Calu3 (cell line): ENCODE results near the gene ADAMTS10. TPM values are rescaled to one million over a fixed set of nuclear protein-coding genes. Genes with fewer than 3 reads are reported as not detected.

ENCODE experiments used
- BruUV-seq: library from RNA; stranded (reverse); fragments of 400-500 nt; replicated peaks from 2 replicates; lab custom pipeline; 2021; lab: Mats Ljungman, UMichigan
- CTCF ChIA-PET: fragments of 300-600 bp; sonication (Branson Sonifier 250); formaldehyde crosslinking; loops from one replicate; lab custom pipeline; 2022; ENCODE audit warnings: antibody characterized with exemption; lab: Charles Lee
- DNase-seq: peaks from one replicate; pipeline ENCODE4 v3.0.0; 2022
- H3K27ac Mint-ChIP-seq: one replicate; pipeline ENCODE4 v1.8.0; 2022; ENCODE audit warnings: mixed read lengths; ENCODE audit not compliant: unreplicated experiment
- H3K27me3 Mint-ChIP-seq: one replicate; pipeline ENCODE4 v1.8.0; 2022; ENCODE audit warnings: mixed read lengths; ENCODE audit not compliant: unreplicated experiment
- H3K36me3 Mint-ChIP-seq: one replicate; pipeline ENCODE4 v1.8.0; 2022; ENCODE audit warnings: mild to moderate bottlenecking, moderate library complexity, mixed read lengths; ENCODE audit not compliant: insufficient read depth, unreplicated experiment
- H3K4me1 Mint-ChIP-seq: one replicate; pipeline ENCODE4 v1.8.0; 2022; ENCODE audit warnings: mild to moderate bottlenecking, low read depth, mixed read lengths; ENCODE audit not compliant: unreplicated experiment
- H3K4me3 Mint-ChIP-seq: one replicate; pipeline ENCODE4 v1.8.0; 2022; ENCODE audit warnings: mild to moderate bottlenecking, low read depth, moderate library complexity, mixed read lengths; ENCODE audit not compliant: unreplicated experiment
- H3K9me3 Mint-ChIP-seq: one replicate; pipeline ENCODE4 v1.8.0; 2022; ENCODE audit warnings: low read depth, mixed read lengths; ENCODE audit not compliant: unreplicated experiment
- intact Hi-C: fragments of 100-400 bp; cut with micrococcal nuclease; formaldehyde crosslinking; loops from one replicate; pipeline ENCODE4 v1.10.0; 2022; ENCODE audit not compliant: unreplicated experiment
- total RNA-seq: library from RNA; stranded (reverse); gene quantifications from 2 replicates; pipeline ENCODE4 v1.2.3, GENCODE V29; 2022
- TF ChIP-seq, protein P1 (sequence below): fragments of 200-600 bp; IDR thresholded peaks from one replicate; pipeline ENCODE4 v1.8.0; 2022; ENCODE audit warnings: antibody characterized with exemption; ENCODE audit not compliant: unreplicated experiment

The ADAMTS10 gene
- total RNA-seq, 1 experiment from 2014 or later = not detected

DNA sequence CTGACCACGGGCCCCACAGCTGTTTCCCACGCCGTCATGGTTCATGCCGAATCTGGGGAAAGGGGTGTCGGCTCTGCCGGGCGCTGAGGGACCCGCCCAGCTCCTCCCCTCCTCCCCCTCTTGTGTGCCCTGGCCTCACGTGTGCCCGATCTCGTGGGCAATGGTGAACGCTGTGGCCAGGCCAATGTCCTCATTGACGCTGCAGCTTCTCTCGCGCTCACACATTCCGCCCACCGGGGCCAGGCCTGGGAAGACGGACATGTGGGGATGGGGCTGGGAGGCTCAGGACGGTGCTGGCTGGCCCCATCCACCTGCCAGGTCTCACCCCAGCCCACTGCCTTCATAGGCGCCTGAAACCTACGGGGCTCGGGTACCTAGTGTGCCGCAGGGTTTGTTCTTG, 14.3 kb downstream of the ADAMTS10 start:
- Mint-ChIP-seq H3K27me3 (peaks cover 41% of the 10 kb centered on the region), H3K36me3 (no peaks in the 10 kb centered on the region), H3K4me3 (no peak overlapping the region), H3K4me1 (no peaks in the 10 kb centered on the region), H3K27ac (no peak overlapping the region), H3K9me3 (peaks cover 3% of the 10 kb centered on the region)
- no TSS peak for BruUV-seq
- CTCF ChIA-PET = no interaction called here
- intact Hi-C loops = no loop called here
- DNase-seq = no peak
- TF ChIP-seq, protein P1, sequence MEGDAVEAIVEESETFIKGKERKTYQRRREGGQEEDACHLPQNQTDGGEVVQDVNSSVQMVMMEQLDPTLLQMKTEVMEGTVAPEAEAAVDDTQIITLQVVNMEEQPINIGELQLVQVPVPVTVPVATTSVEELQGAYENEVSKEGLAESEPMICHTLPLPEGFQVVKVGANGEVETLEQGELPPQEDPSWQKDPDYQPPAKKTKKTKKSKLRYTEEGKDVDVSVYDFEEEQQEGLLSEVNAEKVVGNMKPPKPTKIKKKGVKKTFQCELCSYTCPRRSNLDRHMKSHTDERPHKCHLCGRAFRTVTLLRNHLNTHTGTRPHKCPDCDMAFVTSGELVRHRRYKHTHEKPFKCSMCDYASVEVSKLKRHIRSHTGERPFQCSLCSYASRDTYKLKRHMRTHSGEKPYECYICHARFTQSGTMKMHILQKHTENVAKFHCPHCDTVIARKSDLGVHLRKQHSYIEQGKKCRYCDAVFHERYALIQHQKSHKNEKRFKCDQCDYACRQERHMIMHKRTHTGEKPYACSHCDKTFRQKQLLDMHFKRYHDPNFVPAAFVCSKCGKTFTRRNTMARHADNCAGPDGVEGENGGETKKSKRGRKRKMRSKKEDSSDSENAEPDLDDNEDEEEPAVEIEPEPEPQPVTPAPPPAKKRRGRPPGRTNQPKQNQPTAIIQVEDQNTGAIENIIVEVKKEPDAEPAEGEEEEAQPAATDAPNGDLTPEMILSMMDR = no peak

DNA sequence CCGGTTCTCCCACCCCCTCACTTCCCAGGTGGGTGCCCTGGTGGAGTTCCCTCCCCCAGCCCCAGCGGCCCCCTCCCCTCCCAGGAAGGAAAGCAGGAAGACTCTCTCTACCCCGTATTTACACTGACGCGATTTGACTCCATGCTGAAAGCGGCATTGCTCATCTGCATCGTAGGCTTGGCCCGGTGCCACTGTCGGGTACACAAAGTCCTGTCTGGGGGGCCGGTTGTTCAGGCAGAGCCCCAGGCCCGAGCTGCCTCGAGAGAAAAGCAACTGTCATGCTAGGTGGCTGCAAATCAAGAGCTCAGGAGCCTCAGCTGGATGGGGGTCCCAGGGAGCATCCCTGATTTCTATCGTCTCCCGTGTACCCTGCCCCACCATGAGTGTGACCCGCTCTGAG, 14.9 kb downstream of the ADAMTS10 start:
- H3K36me3 Mint-ChIP-seq = no peaks in the 10 kb centered on the region
- H3K27ac Mint-ChIP-seq = no peak overlapping the region
- no peak for DNase-seq
- intact Hi-C loops = no loop called here
- H3K9me3 Mint-ChIP-seq = peaks cover 3% of the 10 kb centered on the region
- H3K4me1 Mint-ChIP-seq = no peaks in the 10 kb centered on the region
- peaks cover 41% of the 10 kb centered on the region for H3K27me3 Mint-ChIP-seq
- H3K4me3 Mint-ChIP-seq = no peak overlapping the region
- TF ChIP-seq, protein P1 = no peak
- CTCF ChIA-PET = no interaction called here
- BruUV-seq = no TSS peak

DNA sequence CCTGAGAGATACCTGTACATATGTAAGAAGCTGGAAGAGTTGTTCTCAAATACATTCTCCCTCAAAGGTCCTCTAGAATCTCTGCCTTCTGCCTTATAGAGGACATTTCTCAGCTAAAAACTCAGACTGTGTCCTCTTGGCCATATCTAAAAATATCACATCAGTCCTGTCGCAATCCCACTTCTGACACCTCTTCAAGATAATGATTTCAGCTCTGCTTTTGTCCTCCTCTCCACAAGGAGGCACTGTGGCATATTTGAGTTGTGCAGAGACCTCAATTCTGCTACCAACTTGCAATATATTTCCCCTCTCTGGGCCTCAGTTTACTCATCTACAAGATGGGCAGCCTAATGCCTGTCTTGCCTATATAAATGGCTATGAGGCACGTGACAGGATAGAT, 16.6 kb downstream of the ADAMTS10 start:
- Mint-ChIP-seq H3K4me1 (no peaks in the 10 kb centered on the region), H3K4me3 (no peak overlapping the region), H3K9me3 (peaks cover 3% of the 10 kb centered on the region), H3K27ac (no peak overlapping the region), H3K36me3 (no peaks in the 10 kb centered on the region), H3K27me3 (peaks cover 41% of the 10 kb centered on the region)
- intact Hi-C loops = no loop called here
- no TSS peak for BruUV-seq
- no peak for DNase-seq
- CTCF ChIA-PET = no interaction called here
- TF ChIP-seq, protein P1 = no peak

DNA sequence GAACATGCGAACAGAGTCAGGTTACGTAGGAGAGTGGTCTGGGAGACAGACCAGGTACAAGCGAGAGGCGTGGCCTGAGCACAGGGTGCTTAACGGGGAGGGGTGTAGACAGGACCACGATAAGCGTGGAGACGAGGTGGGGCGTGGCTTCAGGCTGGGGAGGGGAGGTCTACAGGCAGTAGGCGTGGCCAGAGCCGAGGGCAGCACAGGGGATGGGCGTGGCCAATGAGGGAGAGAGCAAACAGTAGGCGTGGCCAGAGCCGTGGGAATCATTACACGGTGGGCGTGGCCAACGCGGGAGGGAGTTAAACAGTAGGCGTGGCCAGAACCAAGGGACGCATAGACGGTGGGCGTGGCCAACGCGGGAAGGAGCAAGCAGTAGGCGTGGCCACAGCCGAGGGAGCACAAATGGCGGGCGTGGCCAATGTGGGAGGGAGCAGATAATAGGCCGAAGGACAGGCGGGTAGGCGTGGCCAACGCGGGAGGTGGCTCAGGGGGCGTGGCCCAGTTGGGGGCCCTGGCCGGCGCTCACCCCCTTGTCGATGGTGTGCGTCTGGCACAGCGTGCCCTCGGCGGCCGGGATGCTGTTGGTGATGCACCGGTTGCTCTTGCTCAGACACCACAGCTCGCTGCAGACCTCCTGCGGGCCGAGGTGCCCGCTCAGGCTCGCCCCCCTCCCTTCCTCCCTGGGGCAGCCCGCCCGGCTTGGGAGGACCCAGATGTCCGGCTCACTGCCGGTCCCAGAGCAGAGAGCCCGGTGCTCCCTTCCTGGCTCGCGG, 18.1 kb downstream of the ADAMTS10 start:
- no peak overlapping the region for H3K27ac Mint-ChIP-seq
- CTCF ChIA-PET = no interaction called here
- no peaks in the 10 kb centered on the region for H3K4me1 Mint-ChIP-seq
- BruUV-seq = no TSS peak
- H3K4me3 Mint-ChIP-seq = no peak overlapping the region
- intact Hi-C loops = no loop called here
- DNase-seq = no peak
- H3K27me3 Mint-ChIP-seq = peaks cover 51% of the 10 kb centered on the region
- no peaks in the 10 kb centered on the region for H3K36me3 Mint-ChIP-seq
- TF ChIP-seq, protein P1 = no peak
- peaks cover 3% of the 10 kb centered on the region for H3K9me3 Mint-ChIP-seq
